Lower leg skin (tissue), 3 donors: Measurements from ENCODE around the gene CCL16.

Experiments
- CTCF ChIP-seq, 3 donors: fragments of 450-650 bp; IDR thresholded peaks; one replicate each; pipeline ENCODE4 v1.5.1; 2016; ENCODE audit warnings: antibody characterized with exemption in 3 of 3, mild to moderate bottlenecking in 3 of 3, moderate library complexity in 2 of 3
- POLR2A ChIP-seq, 2 donors: fragments of 450-650 bp; IDR thresholded peaks; one replicate each; pipeline ENCODE4 v1.6.1; 2016 to 2017; ENCODE audit warnings: antibody characterized with exemption in 2 of 2, mild to moderate bottlenecking in 1 of 2, moderate library complexity in 1 of 2

GRCh38 chr17:36002631-36003030 is 21.3 kb upstream of the CCL16 start:
- TF ChIP-seq POLR2A (IDR thresholded peaks at IDR 0.05), result no peak
- TF ChIP-seq CTCF (IDR thresholded peaks at IDR 0.05), result no peak
